ENCODE data around the gene PTPRJ. TPM values are rescaled to one million over a fixed set of nuclear protein-coding genes. Genes with fewer than 3 reads are reported as not detected.

The PTPRJ gene
- total and polyA plus RNA-seq, 2 of the 4 experiments (the other 2 are of a cell fraction) = 5.6 to 14.9 TPM

GRCh38 chr11:48093323-48093722 is 113.0 kb downstream of the PTPRJ start:
- H3K9ac ChIP-seq (ENCODE audit: low read depth, low read length) = no peak overlapping the region
- H3K23ac ChIP-seq (ENCODE audit: low read depth, low read length) = no peak overlapping the region
- H2AK9ac ChIP-seq (replicated peaks; ENCODE audit: low read depth, low read length, poor library complexity) = no peak overlapping the region
- intact Hi-C loops (cut with micrococcal nuclease) (no loop called here), dilution Hi-C loops (cut with HindIII; ENCODE audit: low sequenced_read_pairs, unreplicated experiment) (no loop called here), in situ Hi-C loops (cut with MboI; ENCODE audit: low sequenced_read_pairs) (no loop called here)
- H3K4me2 ChIP-seq (ENCODE audit: low read depth, low read length) = no peak overlapping the region
- TF ChIP-seq USF2 (IDR thresholded peaks at IDR 0.05; ENCODE audit: low read depth, low read length) (no peak), RCOR1 (IDR thresholded peaks at IDR 0.05; ENCODE audit: insufficient replicate concordance, low read length) (no peak), SMC3 (IDR thresholded peaks at IDR 0.05; ENCODE audit: low read depth, low read length) (no peak), NFE2L2 (IDR thresholded peaks at IDR 0.05; ENCODE audit: low read depth, low read length) (no peak), CTCF (conservative IDR thresholded peaks at IDR 0.05; ENCODE audit: low read depth, low read length) (no peak), ELK1 (IDR thresholded peaks at IDR 0.05; ENCODE audit: borderline replicate concordance, low read depth, low read length) (no peak), FOS (IDR thresholded peaks at IDR 0.05; ENCODE audit: low read depth, low read length) (no peak), BHLHE40 (IDR thresholded peaks at IDR 0.05; ENCODE audit: low read depth, low read length) (no peak), POLR2A (IDR thresholded peaks at IDR 0.05; ENCODE audit: low read depth, low read length) (no peak), RFX5 (IDR thresholded peaks at IDR 0.05; ENCODE audit: low read depth, low read length) (no peak), CEBPB (IDR thresholded peaks at IDR 0.05; ENCODE audit: low read depth, low read length) (no peak), MAZ (IDR thresholded peaks at IDR 0.05; ENCODE audit: borderline replicate concordance, low read depth, low read length) (no peak), MAFK (IDR thresholded peaks at IDR 0.05; ENCODE audit: low read depth, low read length) (no peak), MXI1 (IDR thresholded peaks at IDR 0.05; ENCODE audit: borderline replicate concordance, low read depth, low read length) (no peak), CHD1 (IDR thresholded peaks at IDR 0.05; ENCODE audit: low read depth, low read length) (no peak)
- WGBS, 2 experiments (ENCODE audit: extremely low coverage in 2 of 2, insufficient read length in 1 of 2) = no CpG with 5 or more reads among the region's 4 CpGs
- H2BK20ac ChIP-seq (ENCODE audit: low read depth, low read length) = no peak overlapping the region
- H2AK5ac ChIP-seq (ENCODE audit: low read depth, low read length) = no peak overlapping the region
- peaks cover 4% of the 10 kb centered on the region; the same call in 1 of the 2 replicates for H3K4me1 ChIP-seq (ENCODE audit: control insufficient read depth, insufficient read depth, low read length)
- H2BK15ac ChIP-seq (ENCODE audit: low read depth, low read length) = no peak overlapping the region
- H2AFZ ChIP-seq (replicated peaks; ENCODE audit: low read length, poor library complexity) = no peak overlapping the region
- no peak overlapping the region for H3K4ac ChIP-seq (ENCODE audit: low read depth, low read length)
- H3K56ac ChIP-seq (ENCODE audit: extremely low read depth, insufficient read depth, low read length) = no peak overlapping the region
- H3K18ac ChIP-seq (ENCODE audit: low read depth, low read length) = no peak overlapping the region
- H4K8ac ChIP-seq (ENCODE audit: low read depth in 2 of 2, low read length in 2 of 2) = no peak overlapping the region
- no peak overlapping the region for H3K27ac ChIP-seq (ENCODE audit: insufficient read depth, low read length)
- H2BK120ac ChIP-seq (ENCODE audit: low read depth, low read length) = no peak overlapping the region
- H4K5ac ChIP-seq (ENCODE audit: low read depth, low read length) = no peak overlapping the region
- H3K27me3 ChIP-seq (ENCODE audit: control insufficient read depth, insufficient read depth, low read length) = no peaks in the 10 kb centered on the region
- no TSS peak for BruUV-seq (replicated peaks)
- CTCF ChIA-PET = no interaction called here
- H4K20me1 ChIP-seq (ENCODE audit: insufficient read depth, low read length) = peaks cover 47% of the 10 kb centered on the region
- no peak overlapping the region for H4K91ac ChIP-seq (ENCODE audit: insufficient read depth, low read depth, low read length)
- no peak overlapping the region for H3K14ac ChIP-seq (replicated peaks; ENCODE audit: low read depth, low read length)
- POLR2A ChIA-PET (ENCODE audit: unreplicated experiment) = no interaction called here
- H3K9me1 ChIP-seq (ENCODE audit: insufficient read depth, low read length) = peaks cover 24% of the 10 kb centered on the region
- H3K4me3 ChIP-seq (ENCODE audit: insufficient read depth, low read depth, low read length) = no peak overlapping the region
- no peaks in the 10 kb centered on the region for H3K36me3 ChIP-seq (ENCODE audit: control insufficient read depth, insufficient read depth, low read length)
- no peak overlapping the region for H2BK5ac ChIP-seq (ENCODE audit: low read depth, low read length, poor library complexity, severe bottlenecking)
- DNase-seq (no peak), ATAC-seq (ENCODE audit: low read depth) (no peak)
- peaks cover 39 to 76% of the 10 kb centered on the region in 2 experiments for H3K79me1 ChIP-seq (ENCODE audit: low read depth in 1 of 2, low read length in 2 of 2)
- H3K9me3 ChIP-seq (ENCODE audit: control insufficient read depth, insufficient read depth, low read length) = no peaks in the 10 kb centered on the region
